ENCODE data around the gene ARHGEF37. TPM values are rescaled to one million over a fixed set of nuclear protein-coding genes. Genes with fewer than 3 reads are reported as not detected.
A peak's percentile ranks its signal among the peaks of the same experiment; 100 is the strongest.

The ARHGEF37 gene
- total RNA-seq, 1 donor from 2014 or later: 11.0 TPM

- no peak for DNase-seq
Measured at GRCh38 chr5:149603920-149604319, 22.6 kb downstream of the ARHGEF37 start.

GRCh38 chr5:149604321-149604720 is 23.0 kb downstream of the ARHGEF37 start:
- no peak for DNase-seq

- no peak for DNase-seq
Measured at GRCh38 chr5:149605354-149605997, 24.2 kb downstream of the ARHGEF37 start.

GRCh38 chr5:149605998-149606724 is 24.9 kb downstream of the ARHGEF37 start:
- no peak for DNase-seq

- no peak for DNase-seq
Measured at GRCh38 chr5:149608936-149609545, 27.7 kb downstream of the ARHGEF37 start.

GRCh38 chr5:149609640-149610219 is 28.4 kb downstream of the ARHGEF37 start:
- DNase-seq: no peak

- DNase-seq: no peak
Measured at GRCh38 chr5:149610589-149611255, 29.4 kb downstream of the ARHGEF37 start.

GRCh38 chr5:149611326-149611725 is 30.0 kb downstream of the ARHGEF37 start:
- no peak for DNase-seq

GRCh38 chr5:149614034-149614907 is 33.0 kb downstream of the ARHGEF37 start:
- DNase-seq: no peak

GRCh38 chr5:149615976-149616375 is 34.7 kb downstream of the ARHGEF37 start:
- no peak for DNase-seq

- no peak for DNase-seq
Measured at GRCh38 chr5:149616727-149617285, 35.5 kb downstream of the ARHGEF37 start.

- DNase-seq: no peak
Measured at GRCh38 chr5:149617760-149618306, 36.5 kb downstream of the ARHGEF37 start.

- peak; percentile 11 for DNase-seq
Measured at GRCh38 chr5:149618581-149619248, 37.4 kb downstream of the ARHGEF37 start.

GRCh38 chr5:149621415-149622098 is 40.3 kb downstream of the ARHGEF37 start:
- DNase-seq: no peak

- no peak for DNase-seq
Measured at GRCh38 chr5:149622466-149622865, 41.2 kb downstream of the ARHGEF37 start.

GRCh38 chr5:149623473-149623872 is 42.2 kb downstream of the ARHGEF37 start:
- no peak for DNase-seq

- DNase-seq: no peak
Measured at GRCh38 chr5:149627070-149627469, 45.8 kb downstream of the ARHGEF37 start.

GRCh38 chr5:149628221-149628620 is 46.9 kb downstream of the ARHGEF37 start:
- DNase-seq: no peak

GRCh38 chr5:149628846-149629388 is 47.6 kb downstream of the ARHGEF37 start:
- DNase-seq: no peak

All from skin of body (tissue), 2 donors.